ENCODE measurements around the gene NAALADL1. TPM values are rescaled to one million over a fixed set of nuclear protein-coding genes. Genes with fewer than 3 reads are reported as not detected.

The NAALADL1 gene
- total and polyA plus RNA-seq, 9 of the 15 experiments (the other 6 are each of a cell fraction or from before 2014, with no cell fraction given): 0.06 to 0.72 (median 0.22) TPM; not detected in 4

DNA sequence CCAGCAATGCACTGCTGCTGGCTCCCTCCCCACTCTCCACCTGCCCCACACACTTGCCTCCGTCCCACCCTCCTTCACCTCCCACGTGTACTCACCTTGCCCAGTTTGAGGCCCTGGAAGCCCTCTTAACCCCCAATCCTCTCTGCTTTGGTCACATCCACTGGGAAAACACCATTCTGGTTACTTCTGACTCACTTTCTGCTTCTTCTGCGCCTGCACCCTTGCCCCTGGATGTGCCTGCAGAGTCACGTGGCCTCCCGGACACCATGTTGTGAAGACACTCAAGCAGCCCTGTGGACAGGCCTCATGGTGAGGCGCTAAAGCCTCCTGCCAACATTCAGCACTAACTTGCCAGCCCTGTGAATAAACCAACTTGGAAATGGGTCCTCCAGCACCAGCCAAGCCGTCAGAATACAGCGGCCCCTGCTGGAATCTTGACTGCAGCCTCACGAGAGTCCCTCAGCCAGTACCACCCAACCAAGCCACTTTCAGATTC is 2.6 kb upstream of the NAALADL1 start (continued):
- TF ChIP-seq, protein P1, sequence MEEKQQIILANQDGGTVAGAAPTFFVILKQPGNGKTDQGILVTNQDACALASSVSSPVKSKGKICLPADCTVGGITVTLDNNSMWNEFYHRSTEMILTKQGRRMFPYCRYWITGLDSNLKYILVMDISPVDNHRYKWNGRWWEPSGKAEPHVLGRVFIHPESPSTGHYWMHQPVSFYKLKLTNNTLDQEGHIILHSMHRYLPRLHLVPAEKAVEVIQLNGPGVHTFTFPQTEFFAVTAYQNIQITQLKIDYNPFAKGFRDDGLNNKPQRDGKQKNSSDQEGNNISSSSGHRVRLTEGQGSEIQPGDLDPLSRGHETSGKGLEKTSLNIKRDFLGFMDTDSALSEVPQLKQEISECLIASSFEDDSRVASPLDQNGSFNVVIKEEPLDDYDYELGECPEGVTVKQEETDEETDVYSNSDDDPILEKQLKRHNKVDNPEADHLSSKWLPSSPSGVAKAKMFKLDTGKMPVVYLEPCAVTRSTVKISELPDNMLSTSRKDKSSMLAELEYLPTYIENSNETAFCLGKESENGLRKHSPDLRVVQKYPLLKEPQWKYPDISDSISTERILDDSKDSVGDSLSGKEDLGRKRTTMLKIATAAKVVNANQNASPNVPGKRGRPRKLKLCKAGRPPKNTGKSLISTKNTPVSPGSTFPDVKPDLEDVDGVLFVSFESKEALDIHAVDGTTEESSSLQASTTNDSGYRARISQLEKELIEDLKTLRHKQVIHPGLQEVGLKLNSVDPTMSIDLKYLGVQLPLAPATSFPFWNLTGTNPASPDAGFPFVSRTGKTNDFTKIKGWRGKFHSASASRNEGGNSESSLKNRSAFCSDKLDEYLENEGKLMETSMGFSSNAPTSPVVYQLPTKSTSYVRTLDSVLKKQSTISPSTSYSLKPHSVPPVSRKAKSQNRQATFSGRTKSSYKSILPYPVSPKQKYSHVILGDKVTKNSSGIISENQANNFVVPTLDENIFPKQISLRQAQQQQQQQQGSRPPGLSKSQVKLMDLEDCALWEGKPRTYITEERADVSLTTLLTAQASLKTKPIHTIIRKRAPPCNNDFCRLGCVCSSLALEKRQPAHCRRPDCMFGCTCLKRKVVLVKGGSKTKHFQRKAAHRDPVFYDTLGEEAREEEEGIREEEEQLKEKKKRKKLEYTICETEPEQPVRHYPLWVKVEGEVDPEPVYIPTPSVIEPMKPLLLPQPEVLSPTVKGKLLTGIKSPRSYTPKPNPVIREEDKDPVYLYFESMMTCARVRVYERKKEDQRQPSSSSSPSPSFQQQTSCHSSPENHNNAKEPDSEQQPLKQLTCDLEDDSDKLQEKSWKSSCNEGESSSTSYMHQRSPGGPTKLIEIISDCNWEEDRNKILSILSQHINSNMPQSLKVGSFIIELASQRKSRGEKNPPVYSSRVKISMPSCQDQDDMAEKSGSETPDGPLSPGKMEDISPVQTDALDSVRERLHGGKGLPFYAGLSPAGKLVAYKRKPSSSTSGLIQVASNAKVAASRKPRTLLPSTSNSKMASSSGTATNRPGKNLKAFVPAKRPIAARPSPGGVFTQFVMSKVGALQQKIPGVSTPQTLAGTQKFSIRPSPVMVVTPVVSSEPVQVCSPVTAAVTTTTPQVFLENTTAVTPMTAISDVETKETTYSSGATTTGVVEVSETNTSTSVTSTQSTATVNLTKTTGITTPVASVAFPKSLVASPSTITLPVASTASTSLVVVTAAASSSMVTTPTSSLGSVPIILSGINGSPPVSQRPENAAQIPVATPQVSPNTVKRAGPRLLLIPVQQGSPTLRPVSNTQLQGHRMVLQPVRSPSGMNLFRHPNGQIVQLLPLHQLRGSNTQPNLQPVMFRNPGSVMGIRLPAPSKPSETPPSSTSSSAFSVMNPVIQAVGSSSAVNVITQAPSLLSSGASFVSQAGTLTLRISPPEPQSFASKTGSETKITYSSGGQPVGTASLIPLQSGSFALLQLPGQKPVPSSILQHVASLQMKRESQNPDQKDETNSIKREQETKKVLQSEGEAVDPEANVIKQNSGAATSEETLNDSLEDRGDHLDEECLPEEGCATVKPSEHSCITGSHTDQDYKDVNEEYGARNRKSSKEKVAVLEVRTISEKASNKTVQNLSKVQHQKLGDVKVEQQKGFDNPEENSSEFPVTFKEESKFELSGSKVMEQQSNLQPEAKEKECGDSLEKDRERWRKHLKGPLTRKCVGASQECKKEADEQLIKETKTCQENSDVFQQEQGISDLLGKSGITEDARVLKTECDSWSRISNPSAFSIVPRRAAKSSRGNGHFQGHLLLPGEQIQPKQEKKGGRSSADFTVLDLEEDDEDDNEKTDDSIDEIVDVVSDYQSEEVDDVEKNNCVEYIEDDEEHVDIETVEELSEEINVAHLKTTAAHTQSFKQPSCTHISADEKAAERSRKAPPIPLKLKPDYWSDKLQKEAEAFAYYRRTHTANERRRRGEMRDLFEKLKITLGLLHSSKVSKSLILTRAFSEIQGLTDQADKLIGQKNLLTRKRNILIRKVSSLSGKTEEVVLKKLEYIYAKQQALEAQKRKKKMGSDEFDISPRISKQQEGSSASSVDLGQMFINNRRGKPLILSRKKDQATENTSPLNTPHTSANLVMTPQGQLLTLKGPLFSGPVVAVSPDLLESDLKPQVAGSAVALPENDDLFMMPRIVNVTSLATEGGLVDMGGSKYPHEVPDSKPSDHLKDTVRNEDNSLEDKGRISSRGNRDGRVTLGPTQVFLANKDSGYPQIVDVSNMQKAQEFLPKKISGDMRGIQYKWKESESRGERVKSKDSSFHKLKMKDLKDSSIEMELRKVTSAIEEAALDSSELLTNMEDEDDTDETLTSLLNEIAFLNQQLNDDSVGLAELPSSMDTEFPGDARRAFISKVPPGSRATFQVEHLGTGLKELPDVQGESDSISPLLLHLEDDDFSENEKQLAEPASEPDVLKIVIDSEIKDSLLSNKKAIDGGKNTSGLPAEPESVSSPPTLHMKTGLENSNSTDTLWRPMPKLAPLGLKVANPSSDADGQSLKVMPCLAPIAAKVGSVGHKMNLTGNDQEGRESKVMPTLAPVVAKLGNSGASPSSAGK (IDR thresholded peaks at IDR 0.05): peak; percentile 35
- TF ChIP-seq MTA2 (IDR thresholded peaks at IDR 0.05; ENCODE audit: low read depth) (no peak), KLF1 (tag; IDR thresholded peaks at IDR 0.05) (0 out of 2 replicates have a peak, but pooled peaks have one; percentile 9), MIER1 (IDR thresholded peaks at IDR 0.05; ENCODE audit: low read depth) (no peak), CEBPG (CRISPR knock-in tag; IDR thresholded peaks at IDR 0.05) (no peak), CEBPG (tag; conservative IDR thresholded peaks at IDR 0.05 in 1 of 2, IDR thresholded peaks at IDR 0.05 in 1 of 2) (no peak), KAT8 (IDR thresholded peaks at IDR 0.05; ENCODE audit: low read depth) (no peak), SOX6 (IDR thresholded peaks at IDR 0.05) (no peak), ZNF12 (CRISPR knock-in tag; IDR thresholded peaks at IDR 0.05) (no peak), RBFOX2 (IDR thresholded peaks at IDR 0.05; ENCODE audit: low read depth, low read length) (no peak), PURB (CRISPR knock-in tag; IDR thresholded peaks at IDR 0.05; ENCODE audit: low read depth) (no peak)
- TF ChIP-seq, protein P2, sequence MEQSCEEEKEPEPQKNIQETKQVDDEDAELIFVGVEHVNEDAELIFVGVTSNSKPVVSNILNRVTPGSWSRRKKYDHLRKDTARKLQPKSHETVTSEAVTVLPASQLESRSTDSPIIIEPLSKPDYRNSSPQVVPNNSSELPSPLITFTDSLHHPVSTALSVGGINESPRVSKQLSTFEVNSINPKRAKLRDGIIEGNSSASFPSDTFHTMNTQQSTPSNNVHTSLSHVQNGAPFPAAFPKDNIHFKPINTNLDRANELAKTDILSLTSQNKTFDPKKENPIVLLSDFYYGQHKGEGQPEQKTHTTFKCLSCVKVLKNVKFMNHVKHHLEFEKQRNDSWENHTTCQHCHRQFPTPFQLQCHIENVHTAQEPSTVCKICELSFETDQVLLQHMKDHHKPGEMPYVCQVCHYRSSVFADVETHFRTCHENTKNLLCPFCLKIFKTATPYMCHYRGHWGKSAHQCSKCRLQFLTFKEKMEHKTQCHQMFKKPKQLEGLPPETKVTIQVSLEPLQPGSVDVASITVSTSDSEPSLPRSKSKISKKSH (CRISPR knock-in tag; IDR thresholded peaks at IDR 0.05): no peak
- TF ChIP-seq, protein P3, sequence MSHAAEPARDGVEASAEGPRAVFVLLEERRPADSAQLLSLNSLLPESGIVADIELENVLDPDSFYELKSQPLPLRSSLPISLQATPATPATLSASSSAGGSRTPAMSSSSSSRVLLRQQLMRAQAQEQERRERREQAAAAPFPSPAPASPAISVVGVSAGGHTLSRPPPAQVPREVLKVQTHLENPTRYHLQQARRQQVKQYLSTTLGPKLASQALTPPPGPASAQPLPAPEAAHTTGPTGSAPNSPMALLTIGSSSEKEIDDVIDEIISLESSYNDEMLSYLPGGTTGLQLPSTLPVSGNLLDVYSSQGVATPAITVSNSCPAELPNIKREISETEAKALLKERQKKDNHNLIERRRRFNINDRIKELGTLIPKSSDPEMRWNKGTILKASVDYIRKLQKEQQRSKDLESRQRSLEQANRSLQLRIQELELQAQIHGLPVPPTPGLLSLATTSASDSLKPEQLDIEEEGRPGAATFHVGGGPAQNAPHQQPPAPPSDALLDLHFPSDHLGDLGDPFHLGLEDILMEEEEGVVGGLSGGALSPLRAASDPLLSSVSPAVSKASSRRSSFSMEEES (CRISPR knock-in tag; IDR thresholded peaks at IDR 0.05): peak; percentile 33
- TF ChIP-seq, protein P4, sequence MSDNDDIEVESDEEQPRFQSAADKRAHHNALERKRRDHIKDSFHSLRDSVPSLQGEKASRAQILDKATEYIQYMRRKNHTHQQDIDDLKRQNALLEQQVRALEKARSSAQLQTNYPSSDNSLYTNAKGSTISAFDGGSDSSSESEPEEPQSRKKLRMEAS (CRISPR knock-in tag; IDR thresholded peaks at IDR 0.05): 0 out of 2 replicates have a peak, but pooled peaks have one; percentile 65

Measured in K562 (cell line).